Ramos (cell line): ENCODE measurements around the gene PAPLN.
"Not testable (repeated sequence)": the region's sequence is repeated elsewhere in the genome, so short reads cannot be mapped to it uniquely, and the experiment has no call there.

Source experiments
- in situ Hi-C: fragments of 300-500 bp; cut with MboI; formaldehyde crosslinking; loops from one replicate; pipeline ENCODE4 v1.14.3; 2022; ENCODE audit warnings: low sequenced_read_pairs; ENCODE audit not compliant: unreplicated experiment

Gene PAPLN

GRCh38 chr14:73283608-73284379 is 46.5 kb downstream of the PAPLN start:
- in situ Hi-C loops = no loop called here

GRCh38 chr14:73285979-73286378 is 48.7 kb downstream of the PAPLN start:
- in situ Hi-C loops = no loop called here

DNA sequence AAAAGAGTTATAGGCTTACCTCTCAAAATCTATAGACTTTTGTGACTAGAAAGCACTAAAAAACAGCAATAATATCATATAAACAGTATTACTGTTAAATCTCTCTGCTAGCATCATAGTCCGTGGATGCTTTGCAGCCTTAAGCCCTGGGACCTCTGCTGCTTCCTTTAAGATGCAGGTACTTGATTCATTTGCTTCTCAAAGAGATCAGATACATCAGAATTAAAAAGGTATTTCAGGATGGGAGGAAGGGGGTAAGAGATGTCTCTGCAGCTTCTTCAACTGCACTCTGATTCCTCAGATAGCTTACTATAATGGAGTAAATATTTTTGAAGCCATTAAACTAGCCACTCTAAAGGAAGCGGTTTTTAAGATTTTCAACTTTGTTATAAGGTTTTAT is 49.3 kb downstream of the PAPLN start:
- in situ Hi-C loops = no loop called here

DNA sequence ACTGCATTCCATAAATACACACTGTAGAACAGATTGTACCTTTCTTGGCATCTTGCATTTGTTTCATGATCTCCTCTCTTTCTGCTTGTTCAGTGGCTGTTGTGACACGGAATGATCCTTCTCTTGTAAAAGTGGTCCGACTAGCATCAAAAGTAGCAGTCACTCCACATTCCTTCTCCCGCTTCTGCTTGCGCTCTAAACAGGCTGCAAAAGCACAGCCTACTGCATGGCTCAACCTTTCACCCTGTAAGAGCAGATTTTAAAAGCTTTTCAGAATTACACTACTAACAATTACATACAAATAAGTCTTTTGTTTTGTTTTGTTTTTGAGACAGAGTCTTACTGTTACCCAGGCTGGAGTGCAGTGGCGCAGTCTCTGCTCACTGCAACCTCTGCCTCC is 49.8 kb downstream of the PAPLN start:
- in situ Hi-C loops = no loop called here

DNA sequence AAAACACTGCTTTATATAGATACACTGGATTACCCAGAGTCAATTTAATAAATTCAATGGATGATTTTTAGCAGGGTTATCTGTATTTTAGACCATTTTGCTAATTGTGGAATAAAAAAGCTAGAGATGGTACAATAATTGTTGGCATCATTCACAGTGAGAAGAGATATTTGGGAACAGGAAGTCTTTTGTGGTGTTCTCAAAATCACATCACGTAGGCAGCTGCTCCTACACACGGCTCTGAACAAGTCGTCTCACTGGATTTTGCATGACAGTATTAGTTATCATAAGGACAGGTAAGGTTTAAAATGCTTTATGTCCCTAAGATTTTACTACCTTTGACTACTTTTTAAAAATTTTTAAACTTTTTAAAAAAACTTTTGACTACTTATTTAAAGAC is 52.0 kb downstream of the PAPLN start:
- in situ Hi-C loops = no loop called here

DNA sequence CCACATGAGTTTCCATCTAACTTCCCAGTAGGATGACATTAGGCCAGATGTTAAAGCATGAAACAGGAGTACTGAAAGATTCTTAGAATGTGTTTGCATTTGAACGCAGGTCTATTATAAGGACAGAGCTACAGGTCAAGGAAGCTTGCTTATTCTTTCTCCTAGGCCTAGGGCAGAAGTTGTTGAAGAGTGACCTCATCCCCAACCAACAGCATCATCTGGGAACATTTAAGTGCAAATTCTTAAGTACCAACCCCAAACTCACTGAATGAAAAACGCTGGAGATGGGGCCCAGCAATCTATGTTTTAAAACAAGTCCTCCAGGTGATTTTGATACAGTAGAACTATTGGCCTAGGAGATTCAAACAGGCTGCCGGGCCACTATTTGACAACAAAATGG is 52.4 kb downstream of the PAPLN start:
- in situ Hi-C loops = no loop called here

DNA sequence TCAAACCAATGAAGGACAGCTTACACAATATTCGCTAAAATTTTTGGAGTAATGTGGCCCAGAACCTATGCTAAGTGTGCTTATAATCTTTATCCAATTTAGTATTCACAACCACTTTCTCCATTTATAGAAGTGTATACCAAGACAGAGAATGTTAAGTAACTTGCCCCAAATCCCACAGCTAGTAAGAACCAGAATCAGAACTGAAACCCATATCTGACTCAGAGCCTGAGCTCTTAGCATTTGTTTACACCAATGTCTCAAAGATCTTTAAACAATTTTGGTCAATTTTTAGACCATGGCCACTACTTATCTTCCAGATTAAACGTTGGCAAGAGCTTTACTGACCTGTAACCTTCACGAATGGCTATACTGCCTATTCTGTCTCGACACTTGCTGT is 53.0 kb downstream of the PAPLN start:
- in situ Hi-C loops = no loop called here

DNA sequence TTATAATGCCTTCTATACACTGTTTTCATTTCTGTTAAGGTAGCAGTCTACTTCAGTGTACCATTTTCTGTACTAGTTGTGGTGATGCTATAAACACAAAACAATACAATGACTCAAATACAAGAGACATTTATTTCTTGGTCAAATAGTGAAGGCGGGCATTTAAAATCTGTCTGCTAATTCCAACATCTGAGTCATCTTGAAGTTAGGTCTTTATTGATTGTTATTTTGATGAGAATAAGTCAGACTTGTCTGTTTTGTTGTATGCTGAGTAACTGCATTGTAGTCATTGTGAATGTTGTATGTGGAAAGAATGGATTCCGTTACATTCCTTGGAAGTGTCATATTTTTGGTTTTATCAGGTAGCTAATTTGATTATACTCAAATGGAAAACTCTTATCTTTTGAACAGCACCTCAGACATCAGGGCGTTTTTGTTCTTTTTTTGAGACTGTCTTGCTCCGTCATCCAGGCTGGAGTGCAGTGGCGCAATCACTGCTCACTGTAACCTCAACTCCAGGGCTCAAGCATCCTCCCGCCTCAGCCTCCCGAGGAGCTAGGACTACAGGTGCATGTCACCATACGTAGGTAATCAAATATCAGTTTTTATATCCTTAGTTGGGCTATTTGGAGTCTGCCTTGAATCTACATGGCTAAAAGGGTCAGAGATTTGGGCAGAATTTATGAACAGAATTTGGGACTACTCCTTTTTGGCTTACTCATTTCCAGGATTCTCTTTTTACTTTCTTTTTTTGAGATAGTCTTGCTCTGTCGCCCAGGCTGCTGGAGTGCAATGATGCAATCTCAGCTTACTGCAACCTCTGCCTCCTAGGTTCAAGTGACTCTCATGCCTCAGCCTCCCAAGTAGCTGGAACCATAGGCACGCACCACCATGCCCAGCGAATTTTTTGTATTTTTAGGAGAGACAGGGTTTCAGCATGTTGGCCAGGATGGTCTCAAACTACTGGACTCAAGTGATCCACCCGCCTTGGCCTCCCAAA is 56.8 kb downstream of the PAPLN start:
- in situ Hi-C loops = no loop called here

GRCh38 chr14:73295198-73295796 is 58.0 kb downstream of the PAPLN start:
- in situ Hi-C loops = loop anchor here (5.0 kb wide), 1 partner anchor 177 kb away; no protein-coding TSS in a partner anchor

DNA sequence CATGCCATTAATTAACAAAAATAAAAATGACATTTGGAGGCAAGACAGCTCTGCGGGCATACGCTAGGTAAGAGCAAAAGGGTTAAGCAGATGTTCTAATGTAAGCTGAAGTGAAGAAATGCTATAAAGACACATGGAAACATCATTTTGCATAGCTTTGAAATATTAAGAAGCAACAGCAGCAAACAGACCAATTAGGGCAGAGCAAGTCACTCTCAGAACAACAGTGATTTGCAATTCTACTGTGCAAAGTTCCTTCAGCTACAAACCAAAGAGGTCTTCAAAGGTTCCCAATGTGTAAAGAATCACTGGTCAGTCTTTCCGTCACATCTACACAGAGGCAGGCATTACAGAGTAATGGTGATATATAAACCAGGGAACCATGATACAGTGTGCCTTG is 68.2 kb downstream of the PAPLN start:
- in situ Hi-C loops = no loop called here

GRCh38 chr14:73307261-73307660 is 70.0 kb downstream of the PAPLN start:
- in situ Hi-C loops = no loop called here

GRCh38 chr14:73309207-73309606 is 71.9 kb downstream of the PAPLN start:
- in situ Hi-C loops = not testable (repeated sequence)

- in situ Hi-C loops = no loop called here
Measured at GRCh38 chr14:73311708-73312030, 74.4 kb downstream of the PAPLN start.

DNA sequence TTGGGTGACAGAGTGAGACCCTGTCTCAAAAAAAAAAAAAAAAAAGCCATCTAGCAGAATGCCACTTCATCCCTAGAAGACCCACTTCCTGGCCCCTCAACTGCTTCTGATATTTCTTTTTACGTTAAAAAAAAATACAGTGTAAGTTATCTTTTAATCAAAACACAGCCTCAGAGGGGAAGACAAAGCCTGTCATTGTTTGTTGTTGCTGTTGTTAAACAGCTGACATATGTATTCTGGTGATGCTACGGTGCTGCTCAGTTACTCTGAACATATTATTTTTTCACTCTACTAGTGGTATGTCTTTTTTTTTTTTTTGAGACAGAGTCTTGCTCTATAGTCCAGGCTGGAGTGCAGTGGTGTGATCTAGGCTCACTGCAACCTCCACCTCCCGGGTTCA is 75.4 kb downstream of the PAPLN start:
- in situ Hi-C loops = no loop called here

DNA sequence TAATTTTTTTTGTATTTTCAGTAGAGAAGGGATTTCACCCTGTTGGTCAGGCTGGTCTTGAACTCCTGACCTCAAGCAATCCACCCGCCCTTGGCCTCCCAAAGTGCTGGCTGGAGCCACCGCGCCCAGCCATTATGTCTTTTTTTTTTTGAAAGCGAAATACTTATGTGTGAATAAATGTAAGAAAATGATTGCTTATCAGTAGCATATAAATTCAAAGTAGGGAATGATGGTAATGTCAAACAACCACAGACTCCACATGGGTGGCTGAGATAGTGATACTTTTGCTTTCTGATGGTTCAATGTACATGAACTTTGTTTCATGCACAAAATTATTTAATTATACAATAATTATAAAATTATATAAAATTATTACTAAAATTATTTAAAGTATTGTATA is 75.8 kb downstream of the PAPLN start:
- in situ Hi-C loops = no loop called here

DNA sequence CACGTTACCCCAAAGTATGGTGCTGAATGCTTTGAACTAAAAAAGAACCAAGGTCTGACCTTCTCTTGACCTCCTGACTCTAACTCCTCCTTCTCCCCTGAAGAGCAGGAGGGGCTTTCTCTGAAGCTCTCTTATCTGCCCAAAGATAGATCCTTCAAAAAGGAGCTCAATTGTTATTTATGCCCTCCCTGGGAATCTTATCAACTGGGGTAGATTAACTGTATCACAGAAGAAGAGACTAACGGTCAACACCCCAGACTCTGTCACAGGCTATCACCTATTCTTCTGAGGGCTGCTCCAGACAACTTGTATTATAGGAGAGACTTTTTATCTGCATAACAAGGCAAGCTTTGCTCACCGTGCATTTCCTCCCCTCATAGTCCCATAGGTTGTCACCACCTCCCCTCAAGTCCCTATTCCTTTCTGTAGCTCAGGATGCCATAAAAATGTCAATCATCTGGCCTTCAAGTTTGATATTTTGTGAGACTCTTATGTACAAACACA is 86.6 kb downstream of the PAPLN start:
- in situ Hi-C loops = no loop called here
